ENCODE results near the gene TUBAL3.

GRCh38 chr10:5362873-5363272, 41.8 kb downstream of the TUBAL3 start:
- TF ChIP-seq CTCF (IDR thresholded peaks at IDR 0.05) (no peak), POLR2A (IDR thresholded peaks at IDR 0.05) (no peak)

Data from adrenal gland (tissue), 5 donors.